ENCODE data around the gene CTXN3.

GRCh38 chr5:127649018-127649439, at the start of gene CTXN3:
- TF ChIP-seq CTCF (IDR thresholded peaks at IDR 0.05) (no peak), EP300 (IDR thresholded peaks at IDR 0.05) (no peak)
